ENCODE data around the gene PEX16. TPM values are rescaled to one million over a fixed set of nuclear protein-coding genes. Genes with fewer than 3 reads are reported as not detected.

Gene PEX16
- total and polyA plus RNA-seq, 9 of the 15 experiments (the other 6 are each of a cell fraction or from before 2014, with no cell fraction given): 1.5 to 43.9 (median 14.6) TPM

- TF ChIP-seq, protein P1, sequence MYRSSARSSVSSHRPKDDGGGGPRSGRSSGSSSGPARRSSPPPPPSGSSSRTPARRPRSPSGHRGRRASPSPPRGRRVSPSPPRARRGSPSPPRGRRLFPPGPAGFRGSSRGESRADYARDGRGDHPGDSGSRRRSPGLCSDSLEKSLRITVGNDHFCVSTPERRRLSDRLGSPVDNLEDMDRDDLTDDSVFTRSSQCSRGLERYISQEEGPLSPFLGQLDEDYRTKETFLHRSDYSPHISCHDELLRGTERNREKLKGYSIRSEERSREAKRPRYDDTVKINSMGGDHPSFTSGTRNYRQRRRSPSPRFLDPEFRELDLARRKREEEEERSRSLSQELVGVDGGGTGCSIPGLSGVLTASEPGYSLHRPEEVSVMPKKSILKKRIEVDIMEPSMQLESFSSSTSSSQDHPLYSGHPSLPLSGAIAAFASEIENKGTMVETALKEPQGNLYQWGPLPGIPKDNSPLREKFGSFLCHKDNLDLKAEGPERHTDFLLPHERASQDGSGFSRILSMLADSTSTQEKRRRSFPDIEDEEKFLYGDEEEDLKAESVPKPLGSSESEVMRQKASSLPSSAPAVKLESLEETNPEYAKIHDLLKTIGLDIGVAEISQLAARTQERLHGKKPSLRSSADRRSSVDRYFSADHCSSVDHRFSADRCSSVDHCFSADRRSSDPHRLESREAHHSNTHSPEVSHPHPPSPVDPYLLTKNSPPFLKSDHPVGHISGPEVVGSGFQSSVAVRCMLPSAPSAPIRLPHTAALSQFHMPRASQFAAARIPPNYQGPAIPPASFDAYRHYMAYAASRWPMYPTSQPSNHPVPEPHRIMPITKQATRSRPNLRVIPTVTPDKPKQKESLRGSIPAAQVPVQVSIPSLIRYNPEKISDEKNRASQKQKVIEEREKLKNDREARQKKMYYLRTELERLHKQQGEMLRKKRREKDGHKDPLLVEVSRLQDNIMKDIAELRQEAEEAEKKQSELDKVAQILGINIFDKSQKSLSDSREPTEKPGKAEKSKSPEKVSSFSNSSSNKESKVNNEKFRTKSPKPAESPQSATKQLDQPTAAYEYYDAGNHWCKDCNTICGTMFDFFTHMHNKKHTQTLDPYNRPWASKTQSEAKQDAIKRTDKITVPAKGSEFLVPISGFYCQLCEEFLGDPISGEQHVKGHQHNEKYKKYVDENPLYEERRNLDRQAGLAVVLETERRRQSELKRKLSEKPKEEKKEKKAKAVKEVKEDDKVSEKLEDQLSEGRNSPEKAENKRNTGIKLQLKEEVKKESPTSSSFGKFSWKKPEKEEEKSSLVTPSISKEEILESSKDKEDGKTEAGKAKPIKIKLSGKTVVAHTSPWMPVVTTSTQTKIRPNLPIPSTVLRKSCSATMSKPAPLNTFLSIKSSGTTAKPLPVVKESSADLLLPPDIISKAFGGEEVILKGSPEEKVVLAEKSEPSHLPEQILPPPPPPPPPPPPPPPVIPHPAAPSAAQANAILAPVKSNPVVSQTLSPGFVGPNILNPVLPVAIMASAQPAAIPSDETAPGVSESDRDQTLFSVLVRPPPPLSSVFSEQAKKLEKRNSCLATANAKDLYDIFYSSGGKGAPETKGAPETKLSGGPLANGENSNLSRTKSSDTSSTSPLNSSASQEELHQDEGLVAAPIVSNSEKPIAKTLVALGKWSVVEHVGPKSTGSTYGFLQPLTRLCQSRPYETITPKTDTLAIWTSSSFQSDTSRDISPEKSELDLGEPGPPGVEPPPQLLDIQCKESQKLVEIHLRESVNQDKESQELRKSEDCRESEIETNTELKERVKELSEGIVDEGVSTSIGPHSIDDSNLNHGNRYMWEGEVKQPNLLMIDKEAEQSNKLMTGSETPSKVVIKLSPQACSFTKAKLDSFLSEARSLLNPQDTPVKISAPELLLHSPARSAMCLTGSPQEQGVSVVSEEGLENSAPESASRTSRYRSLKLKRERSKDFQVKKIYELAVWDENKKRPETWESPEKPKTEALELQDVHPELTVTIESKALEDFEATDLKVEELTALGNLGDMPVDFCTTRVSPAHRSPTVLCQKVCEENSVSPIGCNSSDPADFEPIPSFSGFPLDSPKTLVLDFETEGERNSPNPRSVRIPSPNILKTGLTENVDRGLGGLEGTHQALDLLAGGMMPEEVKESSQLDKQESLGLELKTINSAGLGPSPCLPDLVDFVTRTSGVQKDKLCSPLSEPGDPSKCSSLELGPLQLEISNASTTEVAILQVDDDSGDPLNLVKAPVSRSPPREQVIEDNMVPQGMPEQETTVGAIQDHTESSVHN (IDR thresholded peaks at IDR 0.05; ENCODE audit: borderline replicate concordance in 1 of 2, low read depth in 1 of 2): no peak
- TF ChIP-seq TFAP4 (CRISPR knock-in tag; IDR thresholded peaks at IDR 0.05; ENCODE audit: borderline replicate concordance): peak; percentile 67; the same call in 1 of the 2 replicates
- TF ChIP-seq, protein P2, sequence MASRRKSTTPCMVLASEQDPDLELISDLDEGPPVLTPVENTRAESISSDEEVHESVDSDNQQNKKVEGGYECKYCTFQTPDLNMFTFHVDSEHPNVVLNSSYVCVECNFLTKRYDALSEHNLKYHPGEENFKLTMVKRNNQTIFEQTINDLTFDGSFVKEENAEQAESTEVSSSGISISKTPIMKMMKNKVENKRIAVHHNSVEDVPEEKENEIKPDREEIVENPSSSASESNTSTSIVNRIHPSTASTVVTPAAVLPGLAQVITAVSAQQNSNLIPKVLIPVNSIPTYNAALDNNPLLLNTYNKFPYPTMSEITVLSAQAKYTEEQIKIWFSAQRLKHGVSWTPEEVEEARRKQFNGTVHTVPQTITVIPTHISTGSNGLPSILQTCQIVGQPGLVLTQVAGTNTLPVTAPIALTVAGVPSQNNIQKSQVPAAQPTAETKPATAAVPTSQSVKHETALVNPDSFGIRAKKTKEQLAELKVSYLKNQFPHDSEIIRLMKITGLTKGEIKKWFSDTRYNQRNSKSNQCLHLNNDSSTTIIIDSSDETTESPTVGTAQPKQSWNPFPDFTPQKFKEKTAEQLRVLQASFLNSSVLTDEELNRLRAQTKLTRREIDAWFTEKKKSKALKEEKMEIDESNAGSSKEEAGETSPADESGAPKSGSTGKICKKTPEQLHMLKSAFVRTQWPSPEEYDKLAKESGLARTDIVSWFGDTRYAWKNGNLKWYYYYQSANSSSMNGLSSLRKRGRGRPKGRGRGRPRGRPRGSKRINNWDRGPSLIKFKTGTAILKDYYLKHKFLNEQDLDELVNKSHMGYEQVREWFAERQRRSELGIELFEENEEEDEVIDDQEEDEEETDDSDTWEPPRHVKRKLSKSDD (conservative IDR thresholded peaks at IDR 0.05; ENCODE audit: low read length): no peak
- TF ChIP-seq ZBTB11 (CRISPR knock-in tag; IDR thresholded peaks at IDR 0.05): peak in 2 of 3 experiments; percentile 66 to 87; a peak in 4 of 6 replicates
- no peak for TF ChIP-seq FUS (optimal IDR thresholded peaks at IDR 0.05; ENCODE audit: low read depth, low read length)
Measured at GRCh38 chr11:45917623-45918330, at the start of gene PEX16 (continued).

All from K562 (cell line).